ENCODE data around the gene HS3ST5. TPM values are rescaled to one million over a fixed set of nuclear protein-coding genes. Genes with fewer than 3 reads are reported as not detected.

The HS3ST5 gene
- total RNA-seq, 1 experiment from 2014 or later, result not detected

- Histone ChIP-seq H3K27ac (ENCODE audit: low read depth, low read length) (no peak overlapping the region), H3K36me3 (ENCODE audit: control insufficient read depth in 1 of 2, insufficient read depth in 2 of 2, low read length in 2 of 2) (no peaks in the 10 kb centered on the region), H3K79me2 (ENCODE audit: insufficient read depth, low read length) (no peaks in the 10 kb centered on the region), H3K4me1 (ENCODE audit: control insufficient read depth in 1 of 2, insufficient read depth in 2 of 2, low read length in 2 of 2) (no peaks in the 10 kb centered on the region), H3K9ac (ENCODE audit: low read length) (no peak overlapping the region), H3K9me3 (ENCODE audit: control insufficient read depth in 1 of 2, insufficient read depth in 1 of 2, low read depth in 1 of 2, low read length in 2 of 2) (no peaks in the 10 kb centered on the region), H3K27me3 (ENCODE audit: insufficient read depth, low read length) (peaks cover 65% of the 10 kb centered on the region), H3K9me2 (ENCODE audit: insufficient read depth) (no peaks in the 10 kb centered on the region), H3K4me3 (replicated peaks in 1 of 2; ENCODE audit: low read depth in 1 of 2, low read length in 2 of 2) (no peak overlapping the region), H2AFZ (ENCODE audit: low read depth, low read length, poor library complexity, severe bottlenecking) (no peak overlapping the region), H3K4me2 (ENCODE audit: low read length) (no peak overlapping the region), H4K20me1 (ENCODE audit: insufficient read depth) (peaks cover 6% of the 10 kb centered on the region; the same call in 1 of the 2 replicates)
- ChIA-PET POLR2A (no interaction called here), RAD21 (ENCODE audit: low non-redundant PET in 1 of 2, low total read pairs in 2 of 2, uncharacterized antibody in 2 of 2, unreplicated experiment in 2 of 2) (no interaction called here), CTCF (no interaction called here)
- TF ChIP-seq SRF (IDR thresholded peaks at IDR 0.05; ENCODE audit: low read depth), result no peak
- no peak for TF ChIP-seq JUND (IDR thresholded peaks at IDR 0.05)
- no peak for TF ChIP-seq EZH2phosphoT487 (IDR thresholded peaks at IDR 0.05; ENCODE audit: borderline replicate concordance)
- no peak for TF ChIP-seq POLR2A (IDR thresholded peaks at IDR 0.05; ENCODE audit: borderline replicate concordance, extremely low read depth, insufficient read depth, insufficient read length)
- no peak for TF ChIP-seq ZNF274 (IDR thresholded peaks at IDR 0.05; ENCODE audit: low read depth, low read length)
- intact Hi-C loops (cut with micrococcal nuclease), result no loop called here
- BruUV-seq (replicated peaks), result no TSS peak
- no peak for ATAC-seq
- no peak for DNase-seq (ENCODE audit: low read depth, low spot score)
Observed at GRCh38 chr6:114154812-114155211, 188.0 kb downstream of the HS3ST5 start.

GRCh38 chr6:114153448-114153847 is 189.4 kb downstream of the HS3ST5 start:
- CTCF ChIA-PET, result no interaction called here
- H3K4me3 ChIP-seq (replicated peaks in 1 of 2; ENCODE audit: low read depth in 1 of 2, low read length in 2 of 2), result no peak overlapping the region
- no TSS peak for BruUV-seq (replicated peaks)

More at GRCh38 chr6:114153448-114153847, 189.4 kb downstream of the HS3ST5 start:
- Histone ChIP-seq H3K9me2 (ENCODE audit: insufficient read depth) (no peaks in the 10 kb centered on the region), H3K9me3 (ENCODE audit: control insufficient read depth in 1 of 2, insufficient read depth in 1 of 2, low read depth in 1 of 2, low read length in 2 of 2) (no peaks in the 10 kb centered on the region), H3K79me2 (ENCODE audit: insufficient read depth, low read length) (no peaks in the 10 kb centered on the region), H2AFZ (ENCODE audit: low read depth, low read length, poor library complexity, severe bottlenecking) (no peak overlapping the region), H3K36me3 (ENCODE audit: control insufficient read depth in 1 of 2, insufficient read depth in 2 of 2, low read length in 2 of 2) (no peaks in the 10 kb centered on the region), H3K27ac (ENCODE audit: low read depth, low read length) (no peak overlapping the region), H4K20me1 (ENCODE audit: insufficient read depth) (no peaks in the 10 kb centered on the region; the same call in 1 of the 2 replicates), H3K4me1 (ENCODE audit: control insufficient read depth in 1 of 2, insufficient read depth in 2 of 2, low read length in 2 of 2) (no peaks in the 10 kb centered on the region), H3K4me2 (ENCODE audit: low read length) (no peak overlapping the region), H3K9ac (ENCODE audit: low read length) (no peak overlapping the region), H3K27me3 (ENCODE audit: insufficient read depth, low read length) (peaks cover 52% of the 10 kb centered on the region)
- TF ChIP-seq ATF3 (IDR thresholded peaks at IDR 0.05), result no peak
- TF ChIP-seq EZH2phosphoT487 (IDR thresholded peaks at IDR 0.05; ENCODE audit: borderline replicate concordance), result no peak
- TF ChIP-seq REST (IDR thresholded peaks at IDR 0.05; ENCODE audit: low read depth), result no peak
- TF ChIP-seq MAX (IDR thresholded peaks at IDR 0.05), result no peak
- no peak for TF ChIP-seq JUND (IDR thresholded peaks at IDR 0.05)
- no peak for TF ChIP-seq POLR2AphosphoS5 (IDR thresholded peaks at IDR 0.05; ENCODE audit: low read depth, low read length)
- no peak for TF ChIP-seq EGR1 (IDR thresholded peaks at IDR 0.05; ENCODE audit: low read depth)
- POLR2A ChIA-PET, result no interaction called here
- RAD21 ChIA-PET (ENCODE audit: low non-redundant PET in 1 of 2, low total read pairs in 2 of 2, uncharacterized antibody in 2 of 2, unreplicated experiment in 2 of 2), result no interaction called here
- intact Hi-C loops (cut with micrococcal nuclease), result no loop called here
- DNase-seq (ENCODE audit: low read depth, low spot score) (no peak), ATAC-seq (no peak)

Data from HCT116 (cell line).